ENCODE results near the gene FHIT. TPM values are rescaled to one million over a fixed set of nuclear protein-coding genes. Genes with fewer than 3 reads are reported as not detected.
A peak's percentile ranks its signal among the peaks of the same experiment; 100 is the strongest.

FHIT gene
- total and polyA plus RNA-seq, 11 donors = 4.2 to 26.8 (median 16.5) TPM

DNA sequence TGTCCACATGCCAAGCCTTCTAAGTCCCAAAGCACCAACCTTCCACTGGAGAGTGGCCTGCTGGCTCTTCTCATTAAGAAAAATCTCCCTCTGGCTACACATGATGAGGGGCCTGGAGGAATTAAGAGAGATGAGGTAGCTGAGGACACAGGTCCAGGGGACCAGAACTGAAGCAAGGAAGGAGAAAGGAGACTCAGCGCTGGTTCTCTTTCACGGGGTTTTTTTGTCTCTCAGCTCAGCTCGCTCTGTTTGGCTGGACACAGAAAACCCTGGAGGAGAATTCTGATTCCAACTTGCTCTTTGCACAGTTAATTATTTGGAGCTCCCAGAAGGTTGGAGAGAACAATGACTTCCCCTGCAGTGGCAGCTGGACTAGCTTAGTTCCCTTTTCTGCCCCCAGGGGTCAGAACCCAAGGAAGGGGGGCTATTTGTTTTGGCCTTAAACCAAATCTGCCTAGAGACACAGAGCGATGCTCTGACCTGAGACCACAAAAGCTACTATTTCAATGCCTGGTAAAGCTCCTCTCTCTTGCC is 507.6 kb downstream of the FHIT start:
- Histone ChIP-seq H3K36me3 (no peaks in the 10 kb centered on the region), H3K9me3 (no peaks in the 10 kb centered on the region), H3K27me3 (no peaks in the 10 kb centered on the region), H3K4me3 (no peak overlapping the region), H3K4me1 (peaks cover 0 to 12% (median 3%) of the 10 kb centered on the region in 12 donors), H3K27ac (no peak overlapping the region)
- DNase-seq = peak in 1 of 5 donors; percentile 10
- peak in 3 of 4 donors; percentile 32 to 37 (median 34) for ATAC-seq
- 31 to 52% (median 47%) methylated on average over 4 of the region's 4 CpGs for WGBS, 4 donors
- intact Hi-C loops (cut with DNase I) = no loop called here
- TF ChIP-seq POLR2A (IDR thresholded peaks at IDR 0.05) = no peak
- TF ChIP-seq CTCF (IDR thresholded peaks at IDR 0.05) = peak in 1 of 12 donors; percentile 18

GRCh38 chr3:60742606-60743145 is 508.6 kb downstream of the FHIT start:
- intact Hi-C loops (cut with DNase I) = no loop called here

DNA sequence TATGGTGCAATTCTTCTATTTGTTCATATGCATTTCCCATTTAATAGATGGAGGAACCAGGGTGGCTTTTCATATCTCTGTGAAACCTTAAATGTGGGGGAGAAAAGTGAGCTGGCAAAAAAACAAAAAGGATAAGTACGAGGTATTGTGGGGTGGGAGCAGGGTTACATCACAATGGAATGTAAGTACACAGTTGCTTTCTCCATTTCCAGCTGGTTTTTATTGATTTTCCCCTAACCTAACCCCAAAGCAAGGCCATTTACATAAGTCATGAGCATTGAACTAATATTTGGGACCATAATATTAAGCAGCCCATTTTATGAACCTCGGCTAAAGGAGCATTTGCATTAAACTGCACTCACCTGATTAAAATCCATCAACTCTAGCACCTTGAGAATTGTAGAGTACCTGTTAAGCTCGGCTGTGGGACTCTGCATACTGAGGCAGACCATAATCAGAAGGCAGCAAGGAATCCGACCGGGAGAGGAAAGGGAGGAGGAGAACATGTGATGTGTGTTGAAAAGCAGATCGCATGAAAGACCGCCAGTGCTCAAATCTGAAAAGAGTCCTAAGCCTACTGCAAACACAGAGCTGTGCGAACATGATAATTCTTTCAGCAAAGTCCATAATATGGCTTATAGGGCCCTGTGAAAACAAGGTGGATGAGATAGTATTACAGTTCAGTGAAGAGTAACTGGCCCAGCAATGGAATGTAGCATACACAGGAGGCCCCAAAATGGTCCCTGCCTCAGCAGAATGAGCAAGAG is 513.4 kb downstream of the FHIT start:
- intact Hi-C loops (cut with DNase I) = no loop called here
- Histone ChIP-seq H3K27me3 (no peaks in the 10 kb centered on the region), H3K4me3 (no peak overlapping the region), H3K27ac (no peak overlapping the region), H3K9me3 (no peaks in the 10 kb centered on the region), H3K4me1 (peaks cover 0 to 7% (median 0%) of the 10 kb centered on the region in 12 donors), H3K36me3 (no peaks in the 10 kb centered on the region)
- TF ChIP-seq POLR2A (IDR thresholded peaks at IDR 0.05) (no peak), CTCF (IDR thresholded peaks at IDR 0.05) (no peak)
- ATAC-seq = no peak
- WGBS, 4 donors = 78 to 89% (median 81%) methylated on average over 8 of the region's 8 CpGs
- no peak for DNase-seq

More at GRCh38 chr3:60742606-60743145, 508.6 kb downstream of the FHIT start:
- H3K9me3 ChIP-seq = no peaks in the 10 kb centered on the region
- H3K27me3 ChIP-seq = no peaks in the 10 kb centered on the region
- DNase-seq (peak in 2 of 5 donors; percentile 31 to 38), ATAC-seq (peak; percentile 51 to 83 (median 61))
- H3K4me1 ChIP-seq = peaks cover 0 to 12% (median 3%) of the 10 kb centered on the region in 12 donors
- no peak overlapping the region for H3K27ac ChIP-seq
- TF ChIP-seq CTCF (IDR thresholded peaks at IDR 0.05) = peak in 6 of 12 donors; percentile 8 to 53 (median 28)
- no peak for TF ChIP-seq POLR2A (IDR thresholded peaks at IDR 0.05)
- 75 to 89% (median 80%) methylated on average over 8 of the region's 8 CpGs for WGBS, 4 donors
- H3K36me3 ChIP-seq = no peaks in the 10 kb centered on the region
- H3K4me3 ChIP-seq = no peak overlapping the region

DNA sequence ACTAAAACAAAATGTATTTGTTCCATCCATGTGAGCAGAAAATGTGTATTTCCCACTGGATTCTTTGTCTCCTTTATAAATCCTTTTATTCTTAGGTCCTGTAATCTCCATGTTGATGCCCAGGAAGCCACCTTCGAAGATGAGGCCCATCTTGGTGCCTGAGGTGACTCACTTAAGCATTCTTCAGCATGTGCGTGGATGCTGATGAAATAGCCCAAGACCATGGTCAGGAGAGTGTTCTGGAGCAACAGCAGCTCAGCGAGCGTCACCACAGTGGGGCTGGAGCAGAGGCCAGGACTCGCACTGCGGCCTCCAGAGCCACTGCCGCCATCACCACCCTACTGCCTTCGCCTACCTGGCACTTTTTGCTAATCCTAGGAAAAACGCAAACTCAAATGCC is 520.9 kb downstream of the FHIT start:
- DNase-seq = no peak
- ATAC-seq = no peak
- Histone ChIP-seq H3K9me3 (peaks cover 0 to 7% (median 0%) of the 10 kb centered on the region in 12 donors), H3K4me1 (no peaks in the 10 kb centered on the region), H3K36me3 (no peaks in the 10 kb centered on the region), H3K27ac (no peak overlapping the region), H3K27me3 (no peaks in the 10 kb centered on the region), H3K4me3 (no peak overlapping the region)
- 95 to 98% (median 96%) methylated on average over 8 to 9 of the region's 9 CpGs for WGBS, 4 donors
- intact Hi-C loops (cut with DNase I) = no loop called here
- TF ChIP-seq POLR2A (IDR thresholded peaks at IDR 0.05) (no peak), CTCF (IDR thresholded peaks at IDR 0.05) (no peak)
